Peyer's patch (tissue), 4 donors: ENCODE results near the gene RGS19. TPM values are rescaled to one million over a fixed set of nuclear protein-coding genes. Genes with fewer than 3 reads are reported as not detected.
A peak's percentile ranks its signal among the peaks of the same experiment; 100 is the strongest.

ENCODE experiments used
- DNase-seq, 3 donors: peaks; one replicate each; pipeline ENCODE4 v3.0.0-alpha.2; 2017 to 2019
- H3K27ac ChIP-seq, 4 donors: fragments of 200-600 bp; sonication (generic); one replicate each; pipeline ENCODE4 v1.5.1; 2016 to 2019
- H3K27me3 ChIP-seq, 2 donors: fragments of 200-600 bp; sonication (generic); one replicate each; pipeline ENCODE4 v1.5.1; 2019
- H3K36me3 ChIP-seq, 3 donors: fragments of 200-600 bp; sonication (generic); one replicate each; pipeline ENCODE4 v1.5.1; 2016 to 2019
- H3K4me1 ChIP-seq, 4 donors: fragments of 200-600 bp; sonication (generic); one replicate each; pipeline ENCODE4 v1.5.1; 2016 to 2019
- H3K4me3 ChIP-seq, 4 donors: fragments of 200-600 bp; sonication (generic); 1 replicate in 3 of 4; 2 replicates in 1 of 4; pipeline ENCODE4 v1.5.1; 2016 to 2019; ENCODE audit warnings: mild to moderate bottlenecking in 1 of 4
- H3K9me3 ChIP-seq, 4 donors: fragments of 200-600 bp; sonication (generic); one replicate each; pipeline ENCODE4 v1.5.1; 2016 to 2019; ENCODE audit warnings: mild to moderate bottlenecking in 1 of 4
- CTCF ChIP-seq, 6 experiments: fragments of 450-650 bp in 4 of 6; fragments of 200-600 bp in 2 of 6; sonication (generic) in 1 of 6; IDR thresholded peaks; one replicate each; pipeline ENCODE4 v1.5.1; 2017 to 2019; ENCODE audit warnings: antibody characterized with exemption in 6 of 6, mild to moderate bottlenecking in 3 of 6, moderate library complexity in 1 of 6
- POLR2A ChIP-seq, 2 donors: fragments of 450-650 bp; IDR thresholded peaks; one replicate each; pipeline ENCODE4 v1.5.1; 2017; ENCODE audit warnings: antibody characterized with exemption in 2 of 2, mild to moderate bottlenecking in 2 of 2, moderate library complexity in 2 of 2
- total RNA-seq, 4 donors: library from RNA; depleted of rRNA; stranded (reverse); fragments of >200 nt; gene quantifications; one replicate each; pipeline ENCODE4 v1.1.0, GENCODE V29; 2016

The RGS19 gene
- total RNA-seq, 4 donors from 2014 or later = 3.3 to 39.6 (median 6.8) TPM

GRCh38 chr20:64086801-64087200, 7.5 kb upstream of the RGS19 start:
- Histone ChIP-seq H3K27ac (no peak overlapping the region), H3K4me3 (no peak overlapping the region), H3K9me3 (no peaks in the 10 kb centered on the region), H3K36me3 (no peaks in the 10 kb centered on the region), H3K27me3 (peaks cover 0 to 15% of the 10 kb centered on the region in 2 donors), H3K4me1 (peaks cover 0 to 24% (median 12%) of the 10 kb centered on the region in 4 donors)
- TF ChIP-seq POLR2A (IDR thresholded peaks at IDR 0.05) (no peak), CTCF (IDR thresholded peaks at IDR 0.05) (no peak)
- DNase-seq = no peak

- H3K27ac ChIP-seq = no peak overlapping the region
- TF ChIP-seq POLR2A (IDR thresholded peaks at IDR 0.05) (no peak), CTCF (IDR thresholded peaks at IDR 0.05) (no peak)
- no peaks in the 10 kb centered on the region for H3K36me3 ChIP-seq
- H3K27me3 ChIP-seq = peaks cover 0 to 15% of the 10 kb centered on the region in 2 donors
- no peak overlapping the region for H3K4me3 ChIP-seq
- peaks cover 0 to 24% (median 12%) of the 10 kb centered on the region in 4 donors for H3K4me1 ChIP-seq
- DNase-seq = no peak
- no peaks in the 10 kb centered on the region for H3K9me3 ChIP-seq
Measured at GRCh38 chr20:64084685-64085152, 5.4 kb upstream of the RGS19 start.

GRCh38 chr20:64083804-64084684, 4.7 kb upstream of the RGS19 start, which contains the start of gene LKAAEAR1:
Gene LKAAEAR1, minus strand, starts transcription at chr20:64084398. Its CDS starts 179 bp downstream, at chr20:64084219.
- Histone ChIP-seq H3K27ac (peak within 1 kb of the TSS in 1 of 4 donors; percentile 47), H3K36me3 (no peaks in the 10 kb centered on the region), H3K4me1 (peaks cover 0 to 29% (median 12%) of the 10 kb centered on the region in 4 donors), H3K9me3 (no peaks in the 10 kb centered on the region), H3K4me3 (peak within 1 kb of the TSS; percentile 45 to 64 (median 58)), H3K27me3 (peaks cover 0 to 15% of the 10 kb centered on the region in 2 donors)
- no peak for TF ChIP-seq CTCF (IDR thresholded peaks at IDR 0.05)
- TF ChIP-seq POLR2A (IDR thresholded peaks at IDR 0.05) = no peak
- no peak for DNase-seq

GRCh38 chr20:64083378-64083803, 4.1 kb upstream of the RGS19 start:
- peaks cover 0 to 15% of the 10 kb centered on the region in 2 donors for H3K27me3 ChIP-seq
- H3K4me3 ChIP-seq = peak overlapping the region; percentile 45 to 64 (median 58)
- peaks cover 0 to 36% (median 13%) of the 10 kb centered on the region in 4 donors for H3K4me1 ChIP-seq
- TF ChIP-seq CTCF (IDR thresholded peaks at IDR 0.05) (peak; percentile 32 to 68 (median 42)), POLR2A (IDR thresholded peaks at IDR 0.05) (no peak)
- DNase-seq = peak; percentile 75 to 89 (median 79)
- peak overlapping the region in 1 of 4 donors; percentile 47 for H3K27ac ChIP-seq
- H3K36me3 ChIP-seq = no peaks in the 10 kb centered on the region
- H3K9me3 ChIP-seq = no peaks in the 10 kb centered on the region

- Histone ChIP-seq H3K4me3 (peak overlapping the region; percentile 45 to 64 (median 58)), H3K36me3 (no peaks in the 10 kb centered on the region), H3K4me1 (peaks cover 0 to 40% (median 15%) of the 10 kb centered on the region in 4 donors), H3K9me3 (no peaks in the 10 kb centered on the region), H3K27ac (peak overlapping the region in 1 of 4 donors; percentile 47), H3K27me3 (peaks cover 0 to 15% of the 10 kb centered on the region in 2 donors)
- no peak for DNase-seq
- no peak for TF ChIP-seq POLR2A (IDR thresholded peaks at IDR 0.05)
- TF ChIP-seq CTCF (IDR thresholded peaks at IDR 0.05) = no peak
Measured at GRCh38 chr20:64082820-64083377, 3.6 kb upstream of the RGS19 start.
